M059J (cell line): ENCODE results near the gene GCKR. TPM values are rescaled to one million over a fixed set of nuclear protein-coding genes. Genes with fewer than 3 reads are reported as not detected.
"Not testable (repeated sequence)": the region's sequence is repeated elsewhere in the genome, so short reads cannot be mapped to it uniquely, and the experiment has no call there.

Experiments
- DNase-seq: peaks from one replicate; pipeline ENCODE4 v3.0.0-alpha.2; 2012; ENCODE audit warnings: low read depth
- total RNA-seq: library from RNA; depleted of rRNA; stranded (reverse); fragments of >200 nt; shearing (Covaris generic); gene quantifications from 2 replicates; pipeline ENCODE4 v1.2.3, GENCODE V29; 2014

Gene GCKR
- total RNA-seq, 1 experiment from 2014 or later: not detected

- peak; percentile 52 for DNase-seq
These were observed 12.7 kb downstream of the GCKR start for GRCh38 chr2:27509326-27509725.

DNA sequence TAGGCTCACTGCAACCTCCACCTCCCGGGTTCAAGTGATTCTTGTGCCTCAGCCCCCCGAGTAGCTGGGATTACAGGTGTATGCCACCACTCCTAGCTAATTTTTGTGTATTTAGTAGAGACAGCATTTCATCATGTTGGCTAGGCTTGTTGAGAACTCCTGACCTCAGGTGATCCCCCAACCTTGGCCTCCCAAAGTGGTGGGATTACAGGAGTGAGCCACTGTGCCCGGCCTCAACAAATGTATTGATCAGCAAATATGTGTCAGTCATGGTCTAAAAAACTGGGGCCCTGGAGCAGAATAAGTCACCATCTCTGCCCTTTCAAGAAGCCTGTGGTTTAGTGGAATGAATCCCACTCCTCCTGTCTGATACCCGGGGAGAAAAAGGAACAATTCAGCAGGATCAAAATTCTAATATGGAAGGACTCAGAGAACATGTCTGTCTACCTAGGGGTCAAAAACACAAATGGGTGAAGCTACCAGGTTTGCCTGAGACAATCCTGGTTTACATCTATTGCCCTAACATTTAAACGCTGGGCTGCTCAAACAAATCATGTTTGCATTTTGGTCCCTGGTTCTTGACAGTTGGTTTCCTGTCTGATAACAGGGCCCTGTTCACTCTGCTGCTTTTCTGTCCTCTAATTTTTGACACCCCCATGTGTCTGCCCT lies 21.6 kb downstream of the GCKR start:
- DNase-seq: no peak

DNA sequence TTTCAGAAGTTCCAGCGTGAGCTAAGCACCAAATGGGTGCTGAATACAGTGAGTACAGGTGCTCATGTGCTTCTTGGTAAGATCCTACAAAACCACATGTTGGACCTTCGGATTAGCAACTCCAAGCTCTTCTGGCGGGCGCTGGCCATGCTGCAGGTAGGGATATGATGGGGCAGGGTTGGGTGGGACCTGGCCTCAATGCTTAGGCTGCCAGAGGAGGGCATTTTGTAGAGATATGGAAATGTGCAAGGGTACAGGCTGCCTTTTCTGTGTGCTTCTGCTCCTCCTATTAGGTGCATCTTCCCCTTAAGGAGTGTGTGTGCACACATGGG lies 22.1 kb downstream of the GCKR start:
- DNase-seq: no peak

GRCh38 chr2:27520316-27520715 lies 23.7 kb downstream of the GCKR start:
- no peak for DNase-seq

DNA sequence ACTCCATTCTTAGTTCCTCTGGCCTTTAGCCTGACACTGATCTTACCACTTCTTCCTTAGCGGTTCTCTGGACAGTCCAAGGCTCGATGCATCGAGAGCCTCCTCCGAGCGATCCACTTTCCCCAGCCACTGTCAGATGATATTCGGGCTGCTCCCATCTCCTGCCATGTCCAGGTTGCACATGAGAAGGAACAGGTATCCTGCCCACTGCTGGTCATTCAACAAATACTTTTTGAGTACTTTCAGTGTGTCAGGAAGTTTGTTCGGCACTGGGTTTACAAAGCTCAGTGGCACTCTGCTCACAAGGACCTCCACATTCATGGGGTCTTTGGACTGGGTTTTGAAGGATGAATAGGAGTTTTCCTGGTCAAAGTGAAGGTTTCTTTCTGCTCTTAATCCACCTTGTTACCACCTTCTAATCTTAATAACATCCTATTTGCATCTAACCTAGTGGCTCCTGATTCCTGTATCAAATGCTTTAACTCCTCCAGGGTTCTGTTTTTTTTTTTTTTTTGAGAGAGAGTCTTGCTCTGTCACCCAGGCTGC lies 25.8 kb downstream of the GCKR start:
- DNase-seq: no peak

DNA sequence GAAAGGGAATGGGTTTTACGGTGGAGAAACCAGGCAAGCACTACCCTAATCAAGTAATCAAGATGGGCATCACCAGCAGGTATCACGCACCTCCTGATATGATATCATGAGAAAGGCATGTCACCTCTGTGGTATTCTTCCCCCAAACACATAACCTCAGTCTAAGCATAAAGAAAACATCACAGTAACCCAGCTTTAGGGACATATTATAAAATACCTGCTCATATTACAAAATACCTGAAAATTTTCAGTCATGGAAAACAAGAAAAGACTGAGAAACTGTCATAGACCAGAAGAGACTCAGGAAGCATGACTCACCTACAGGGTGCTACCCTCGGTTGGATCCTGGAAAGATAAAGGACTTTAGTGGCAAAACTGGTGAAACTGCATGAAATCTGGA lies 30.5 kb downstream of the GCKR start:
- peak; percentile 43 for DNase-seq

DNA sequence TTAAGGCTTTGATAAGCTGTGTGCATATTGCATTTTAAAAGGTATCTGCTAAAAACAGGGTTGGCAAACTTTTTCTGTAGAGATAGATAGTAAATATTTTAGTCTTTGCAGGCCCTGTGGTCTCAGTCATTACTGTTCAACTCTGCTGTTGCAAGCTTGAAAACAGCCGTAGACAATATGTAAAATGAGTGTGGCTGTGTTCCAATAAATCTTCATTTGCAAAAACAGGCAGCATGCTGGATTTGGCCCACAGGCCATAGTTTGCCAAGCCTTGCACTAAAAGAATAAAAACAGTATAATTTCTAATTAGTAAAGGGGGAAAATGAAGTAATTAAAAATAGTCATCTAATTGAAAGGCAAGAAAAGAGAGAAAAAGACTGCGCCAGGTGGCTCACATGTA lies 35.3 kb downstream of the GCKR start:
- DNase-seq: no peak

GRCh38 chr2:27537287-27537686 lies 40.6 kb downstream of the GCKR start:
- DNase-seq: no peak

- DNase-seq: not testable (repeated sequence)
These were observed 42.3 kb downstream of the GCKR start for GRCh38 chr2:27538839-27539450.

DNA sequence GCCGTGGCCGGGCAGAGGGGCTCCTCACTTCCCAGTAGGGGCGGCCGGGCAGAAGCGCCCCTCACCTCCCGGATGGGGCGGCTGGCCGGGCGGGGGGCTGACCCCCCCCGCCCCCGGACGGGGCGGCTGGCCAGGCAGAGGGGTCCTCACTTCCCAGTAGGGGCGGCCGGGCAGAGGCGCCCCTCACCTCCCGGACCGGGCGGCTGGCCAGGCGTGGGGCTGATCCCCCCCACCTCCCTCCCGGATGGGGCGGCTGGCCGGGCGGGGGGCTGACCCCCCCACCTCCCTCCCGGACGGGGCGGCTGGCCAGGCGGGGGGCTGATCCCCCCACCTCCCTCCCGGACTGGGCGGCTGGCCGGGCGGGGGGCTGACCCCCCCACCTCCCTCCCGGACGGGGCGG lies 43.0 kb downstream of the GCKR start:
- not testable (repeated sequence) for DNase-seq

- DNase-seq: no peak
These were observed 47.6 kb downstream of the GCKR start for GRCh38 chr2:27544143-27544821.

DNA sequence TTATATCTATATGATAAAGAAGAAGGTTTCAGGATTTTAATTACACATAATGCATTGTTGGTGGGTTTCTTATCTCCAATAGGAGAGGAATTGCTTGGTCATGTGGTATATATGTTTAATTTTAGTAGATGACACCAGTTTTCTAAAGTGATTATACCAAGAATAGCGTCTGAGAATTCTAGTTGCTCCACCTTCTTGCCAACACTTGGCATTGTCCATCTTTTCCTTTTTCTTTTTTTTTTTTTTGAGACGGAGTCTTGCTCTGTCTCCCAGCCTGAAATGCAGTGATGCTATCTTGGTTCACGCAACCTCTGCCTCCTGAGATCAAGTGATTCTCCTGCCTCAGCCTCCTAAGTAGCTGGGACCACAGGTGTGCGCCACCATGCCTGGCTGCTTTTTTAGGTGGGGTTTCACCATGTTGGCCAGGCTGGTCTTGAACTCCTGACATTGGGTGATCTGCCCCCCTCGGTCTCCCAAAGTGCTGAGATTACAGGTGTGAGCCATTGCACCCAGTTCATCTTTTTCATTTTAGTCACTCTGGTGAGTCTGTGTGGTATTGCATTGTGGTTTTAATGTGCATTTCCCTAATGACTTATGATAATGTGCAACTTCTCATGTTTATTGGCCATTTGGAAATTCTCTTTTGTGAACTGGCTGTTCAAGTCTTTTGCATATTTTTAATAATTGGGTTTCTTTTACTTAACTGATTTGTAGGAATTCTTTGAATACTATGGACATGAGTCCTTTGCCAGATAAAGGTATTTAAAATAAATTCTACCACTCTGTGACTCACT lies 48.9 kb downstream of the GCKR start:
- DNase-seq: peak; percentile 57

DNA sequence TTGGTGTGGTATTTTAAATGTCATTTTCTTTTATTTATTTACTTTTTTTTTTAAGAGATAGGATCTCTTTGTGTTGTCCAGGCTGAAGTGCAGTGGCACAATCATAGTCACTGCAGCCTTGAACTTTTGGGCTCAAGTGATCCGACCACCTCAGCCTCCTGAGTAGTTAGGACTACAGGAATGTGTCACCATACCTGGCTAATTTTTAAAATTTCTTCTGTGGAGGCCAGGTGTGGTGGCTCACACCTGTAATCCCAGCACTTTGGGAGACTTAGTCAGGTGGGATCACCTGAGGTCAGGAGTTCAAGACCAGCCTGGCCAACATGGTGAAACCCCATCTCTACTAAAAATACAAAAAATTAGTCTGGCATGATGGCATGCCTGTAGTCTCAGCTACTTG lies 52.7 kb downstream of the GCKR start:
- DNase-seq: no peak

DNA sequence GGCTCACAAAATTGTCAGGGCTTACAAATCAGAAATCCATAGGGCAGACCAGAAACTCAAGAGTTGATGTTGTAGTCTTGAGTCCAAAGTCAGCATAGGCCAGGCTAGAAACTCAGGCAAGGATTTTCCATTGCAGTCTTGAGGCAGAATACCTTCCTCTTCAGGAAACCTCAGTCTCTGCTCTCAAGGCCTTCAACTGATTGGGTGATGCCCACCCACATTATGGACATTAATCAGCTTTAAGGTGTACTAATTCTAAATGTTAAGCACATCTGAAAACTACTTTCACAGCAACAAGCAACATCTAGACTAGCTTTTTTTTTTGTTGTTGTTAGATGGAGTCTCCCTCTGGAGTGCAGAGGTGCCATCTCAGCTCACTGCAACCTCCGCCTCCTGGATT lies 54.9 kb downstream of the GCKR start:
- DNase-seq: no peak

DNA sequence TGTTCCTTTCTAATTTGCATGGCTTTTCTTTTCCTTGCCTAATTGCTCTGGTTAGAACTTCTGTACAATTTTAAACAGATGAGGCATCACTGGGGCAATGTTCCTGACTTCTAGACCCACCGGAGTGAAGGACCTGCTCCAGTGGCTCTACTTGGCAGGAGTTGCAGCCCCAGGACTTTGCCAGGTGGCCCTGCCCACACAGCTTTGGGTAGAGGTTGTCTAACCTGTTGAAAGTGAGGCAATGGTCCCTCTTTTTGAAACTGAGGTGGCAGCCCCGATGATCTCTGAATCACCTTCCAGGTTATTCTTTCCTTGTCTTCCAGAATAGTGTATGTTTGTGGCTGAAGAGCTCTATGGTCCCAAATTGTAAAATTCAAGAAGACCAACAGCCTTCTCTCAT lies 56.3 kb downstream of the GCKR start:
- DNase-seq: no peak

DNA sequence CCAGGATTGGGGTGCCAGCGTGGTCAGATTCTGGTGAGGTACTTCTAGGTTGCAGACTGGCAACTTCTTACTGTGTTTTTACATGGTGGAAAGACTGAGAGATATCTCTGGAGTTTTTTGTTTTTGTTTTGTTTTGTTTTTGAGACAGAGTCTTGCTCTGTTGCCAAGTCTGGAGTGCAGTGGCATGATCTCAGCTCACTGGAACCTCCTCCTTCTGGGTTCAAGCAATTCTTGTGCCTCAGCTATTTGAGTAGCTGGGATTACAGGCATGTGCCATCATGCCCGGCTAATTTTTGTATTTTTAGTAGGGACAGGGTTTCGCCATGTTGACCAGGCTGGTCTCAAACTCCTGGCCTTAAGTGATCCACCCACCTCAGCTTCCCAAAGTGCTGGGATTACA lies 57.8 kb downstream of the GCKR start:
- not testable (repeated sequence) for DNase-seq

DNA sequence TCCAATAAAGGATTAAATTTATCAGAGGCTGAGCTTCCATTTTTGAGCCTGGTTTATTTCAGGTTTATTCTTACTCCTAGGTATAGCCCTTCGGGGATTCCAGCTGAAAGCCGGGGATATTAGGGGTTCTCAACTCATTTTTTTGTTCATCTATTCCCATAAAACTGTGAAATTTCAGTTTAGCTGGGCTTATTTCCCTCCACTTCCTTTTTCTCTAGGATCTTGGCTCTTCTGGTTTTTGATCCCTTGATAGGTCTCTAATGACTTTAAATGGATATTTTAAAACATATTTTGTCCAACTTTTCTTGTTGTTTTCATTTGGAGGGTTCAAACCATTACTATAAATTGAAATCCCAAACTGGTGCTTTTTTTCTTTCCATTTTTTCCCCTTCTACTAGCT lies 62.6 kb downstream of the GCKR start:
- DNase-seq: no peak

DNA sequence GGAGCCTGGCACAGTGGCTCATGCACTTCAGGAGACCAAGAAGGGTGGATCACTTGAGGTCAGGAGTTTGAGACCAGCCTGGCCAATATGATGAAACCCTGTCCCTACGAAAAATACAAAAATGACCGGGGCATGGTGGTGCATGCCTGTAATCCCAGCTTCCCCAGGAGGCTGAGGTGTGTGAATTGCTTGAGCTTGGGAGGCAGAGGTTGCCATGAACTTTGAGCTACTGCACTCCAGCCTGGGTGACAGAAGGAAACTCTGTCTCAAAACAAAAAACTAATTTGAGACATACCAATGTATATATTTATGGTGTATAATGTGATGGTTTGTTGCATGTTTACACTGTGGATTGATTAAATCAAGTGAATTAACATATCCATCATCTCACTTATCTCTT lies 64.4 kb downstream of the GCKR start:
- DNase-seq: no peak

DNA sequence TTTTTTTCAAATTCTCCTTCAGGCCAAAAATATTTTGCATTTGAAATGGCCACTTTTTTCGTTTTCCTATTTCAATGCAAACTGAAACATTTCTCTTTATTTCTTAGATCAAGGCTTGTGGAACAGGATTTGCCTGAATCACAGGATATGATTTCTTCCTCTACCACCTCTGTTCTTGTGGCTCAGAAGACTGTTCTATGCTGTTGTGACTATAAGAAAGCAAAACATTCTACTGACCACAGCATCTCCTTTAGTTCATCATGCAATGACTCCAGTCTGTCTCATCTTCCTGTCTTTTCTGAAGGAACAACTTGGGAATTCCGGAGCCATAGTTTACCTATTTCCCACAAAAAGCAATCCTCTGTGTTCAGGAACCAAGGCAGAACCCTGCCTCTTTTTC lies 70.0 kb downstream of the GCKR start:
- DNase-seq: peak; percentile 69

GRCh38 chr2:27569398-27569797 lies 72.8 kb downstream of the GCKR start:
- DNase-seq: peak; percentile 73

DNA sequence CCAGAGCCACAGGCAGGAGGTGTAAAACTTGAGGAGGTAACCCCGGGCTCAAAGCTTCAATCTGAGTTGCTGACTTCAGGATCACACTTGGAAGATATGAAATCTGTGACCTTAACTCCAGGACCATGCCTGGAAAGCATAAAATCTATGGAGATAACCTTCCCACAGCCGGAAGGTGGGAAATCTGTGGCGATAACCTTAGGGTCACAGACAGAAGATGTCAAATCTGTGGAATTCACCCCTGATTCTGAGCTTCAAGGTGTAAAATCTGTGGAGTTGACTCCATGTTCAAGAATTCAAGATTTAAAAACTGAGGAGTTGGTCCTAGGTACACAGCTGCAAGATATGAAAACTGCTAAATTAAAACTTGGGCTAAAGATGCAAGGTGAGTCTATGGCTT lies 74.6 kb downstream of the GCKR start:
- DNase-seq: no peak

GRCh38 chr2:27571681-27572080 lies 75.0 kb downstream of the GCKR start:
- no peak for DNase-seq
